GM21526 (cell line): Measurements from ENCODE around the gene TBC1D22A.

Source experiments
- ATAC-seq: cut with Tn5 transposase; IDR thresholded peaks from one replicate; pipeline ENCODE4 v1.9.1; 2021; ENCODE audit warnings: moderate library complexity; ENCODE audit not compliant: unreplicated experiment, low FRiP score

The TBC1D22A gene

GRCh38 chr22:46752286-46752987 lies 10.0 kb upstream of the TBC1D22A start:
- ATAC-seq, result no peak

- no peak for ATAC-seq
Measured at GRCh38 chr22:46752988-46753310, 9.5 kb upstream of the TBC1D22A start.

- ATAC-seq, result no peak
Measured at GRCh38 chr22:46753360-46753759, 9.1 kb upstream of the TBC1D22A start.

GRCh38 chr22:46753761-46754109 lies 8.7 kb upstream of the TBC1D22A start:
- no peak for ATAC-seq

- ATAC-seq, result no peak
Measured at GRCh38 chr22:46754110-46754799, 8.2 kb upstream of the TBC1D22A start.

GRCh38 chr22:46754826-46755225 lies 7.6 kb upstream of the TBC1D22A start:
- no peak for ATAC-seq

- no peak for ATAC-seq
Measured at GRCh38 chr22:46755525-46755924, 6.9 kb upstream of the TBC1D22A start.

- ATAC-seq, result no peak
Measured at GRCh38 chr22:46756097-46756496, 6.4 kb upstream of the TBC1D22A start.

- ATAC-seq, result no peak
Measured at GRCh38 chr22:46757104-46757503, 5.3 kb upstream of the TBC1D22A start.

- no peak for ATAC-seq
Measured at GRCh38 chr22:46758121-46758520, 4.3 kb upstream of the TBC1D22A start.

- no peak for ATAC-seq
Measured at GRCh38 chr22:46758867-46759290, 3.6 kb upstream of the TBC1D22A start.

- no peak for ATAC-seq
Measured at GRCh38 chr22:46761017-46761416, 1.4 kb upstream of the TBC1D22A start.

- ATAC-seq, result no peak
Measured at GRCh38 chr22:46761539-46762237, 762 bp upstream of the TBC1D22A start.

- ATAC-seq, result no peak
Measured at GRCh38 chr22:46763051-46763705, 728 bp downstream of the TBC1D22A start.

- no peak for ATAC-seq
Measured at GRCh38 chr22:46764140-46764680, 1.8 kb downstream of the TBC1D22A start.

- no peak for ATAC-seq
Measured at GRCh38 chr22:46764779-46765485, 2.5 kb downstream of the TBC1D22A start.

- ATAC-seq, result no peak
Measured at GRCh38 chr22:46766611-46767010, 4.2 kb downstream of the TBC1D22A start.

GRCh38 chr22:46767249-46767985 lies 5.0 kb downstream of the TBC1D22A start:
- no peak for ATAC-seq

GRCh38 chr22:46769191-46769675 lies 6.8 kb downstream of the TBC1D22A start:
- no peak for ATAC-seq

- ATAC-seq, result no peak
Measured at GRCh38 chr22:46769706-46770105, 7.3 kb downstream of the TBC1D22A start.
